Keratinocyte (primary cell): Measurements from ENCODE around the gene CTNNA3.

Experiments
- EZH2 ChIP-seq: IDR thresholded peaks from one replicate; pipeline ENCODE4 v1.6.1; 2012; ENCODE audit warnings: inconsistent platforms, mild to moderate bottlenecking, low read length, moderate library complexity
- TF ChIP-seq, protein P1 (sequence below), 3 experiments: IDR thresholded peaks in 1 of 3; conservative IDR thresholded peaks in 1 of 3; optimal IDR thresholded peaks in 1 of 3; 2 replicates in 2 of 3; 3 replicates in 1 of 3; pipeline versions ENCODE3 to v1.5.1; 2011; ENCODE audit warnings: low read length in 3 of 3, mild to moderate bottlenecking in 3 of 3, moderate library complexity in 2 of 3, control low read depth in 1 of 3, inconsistent platforms in 1 of 3; ENCODE audit not compliant: insufficient read depth in 2 of 3; ENCODE audit errors: extremely low read depth in 1 of 3

DNA sequence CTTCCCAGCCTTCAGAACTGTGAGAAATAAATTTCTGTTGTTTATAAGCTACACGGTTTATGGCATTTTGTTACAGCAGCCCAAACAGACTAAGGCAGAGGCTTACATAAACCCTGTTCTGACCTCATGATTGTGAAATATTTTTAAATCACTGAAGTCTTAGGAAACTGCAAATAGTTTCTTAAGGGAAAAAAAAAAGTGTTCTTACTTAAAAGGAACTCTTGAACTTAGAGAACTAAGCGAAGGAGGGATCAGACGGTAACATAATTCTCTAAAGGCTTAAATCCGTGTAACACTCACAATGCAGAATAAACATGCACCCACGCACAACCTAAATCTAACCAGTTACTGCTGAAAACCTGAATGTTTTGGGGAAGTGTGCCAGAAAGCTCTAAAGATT is 1519.2 kb downstream of the CTNNA3 start:
- TF ChIP-seq, protein P1, sequence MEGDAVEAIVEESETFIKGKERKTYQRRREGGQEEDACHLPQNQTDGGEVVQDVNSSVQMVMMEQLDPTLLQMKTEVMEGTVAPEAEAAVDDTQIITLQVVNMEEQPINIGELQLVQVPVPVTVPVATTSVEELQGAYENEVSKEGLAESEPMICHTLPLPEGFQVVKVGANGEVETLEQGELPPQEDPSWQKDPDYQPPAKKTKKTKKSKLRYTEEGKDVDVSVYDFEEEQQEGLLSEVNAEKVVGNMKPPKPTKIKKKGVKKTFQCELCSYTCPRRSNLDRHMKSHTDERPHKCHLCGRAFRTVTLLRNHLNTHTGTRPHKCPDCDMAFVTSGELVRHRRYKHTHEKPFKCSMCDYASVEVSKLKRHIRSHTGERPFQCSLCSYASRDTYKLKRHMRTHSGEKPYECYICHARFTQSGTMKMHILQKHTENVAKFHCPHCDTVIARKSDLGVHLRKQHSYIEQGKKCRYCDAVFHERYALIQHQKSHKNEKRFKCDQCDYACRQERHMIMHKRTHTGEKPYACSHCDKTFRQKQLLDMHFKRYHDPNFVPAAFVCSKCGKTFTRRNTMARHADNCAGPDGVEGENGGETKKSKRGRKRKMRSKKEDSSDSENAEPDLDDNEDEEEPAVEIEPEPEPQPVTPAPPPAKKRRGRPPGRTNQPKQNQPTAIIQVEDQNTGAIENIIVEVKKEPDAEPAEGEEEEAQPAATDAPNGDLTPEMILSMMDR (optimal IDR thresholded peaks at IDR 0.05 in 1 of 3, IDR thresholded peaks at IDR 0.05 in 1 of 3, conservative IDR thresholded peaks at IDR 0.05 in 1 of 3; ENCODE audit: extremely low read depth in 1 of 3, insufficient read depth in 2 of 3, low read length in 3 of 3) = no peak
- no peak for TF ChIP-seq EZH2
